GM19025 (cell line): ENCODE results near the gene UBE3B.
"Not testable (repeated sequence)": the region's sequence is repeated elsewhere in the genome, so short reads cannot be mapped to it uniquely, and the experiment has no call there.

Source experiments
- ATAC-seq: cut with Tn5 transposase; IDR thresholded peaks from one replicate; pipeline ENCODE4 v1.9.1; 2021; ENCODE audit warnings: mild to moderate bottlenecking, low read depth, moderate library complexity; ENCODE audit not compliant: unreplicated experiment

Gene UBE3B

GRCh38 chr12:109473526-109474270, 3.7 kb upstream of the UBE3B start:
- ATAC-seq = not testable (repeated sequence)

GRCh38 chr12:109475121-109475520, 2.3 kb upstream of the UBE3B start:
- ATAC-seq = no peak

- ATAC-seq = no peak
These were observed 1.2 kb upstream of the UBE3B start for GRCh38 chr12:109475993-109476806.

GRCh38 chr12:109476807-109477184, 638 bp upstream of the UBE3B start:
- ATAC-seq = no peak

- no peak for ATAC-seq
These were observed 505 bp downstream of the UBE3B start for GRCh38 chr12:109477963-109478315.

GRCh38 chr12:109479761-109480160, 2.3 kb downstream of the UBE3B start:
- ATAC-seq = no peak

GRCh38 chr12:109480356-109480755, 2.9 kb downstream of the UBE3B start:
- ATAC-seq = no peak

- ATAC-seq = no peak
These were observed 4.4 kb downstream of the UBE3B start for GRCh38 chr12:109481863-109482262.

GRCh38 chr12:109482491-109482890, 5.1 kb downstream of the UBE3B start:
- no peak for ATAC-seq

- ATAC-seq = no peak
These were observed 5.5 kb downstream of the UBE3B start for GRCh38 chr12:109482894-109483293.

GRCh38 chr12:109483346-109483745, 5.9 kb downstream of the UBE3B start:
- no peak for ATAC-seq

GRCh38 chr12:109485201-109485600, 7.8 kb downstream of the UBE3B start:
- ATAC-seq = no peak

GRCh38 chr12:109487181-109488050, 10.0 kb downstream of the UBE3B start:
- no peak for ATAC-seq

- ATAC-seq = no peak
These were observed 10.7 kb downstream of the UBE3B start for GRCh38 chr12:109488051-109488665.

GRCh38 chr12:109489016-109489954, 11.9 kb downstream of the UBE3B start:
- no peak for ATAC-seq

GRCh38 chr12:109489955-109490565, 12.6 kb downstream of the UBE3B start:
- ATAC-seq = no peak

GRCh38 chr12:109491671-109492070, 14.2 kb downstream of the UBE3B start:
- no peak for ATAC-seq

GRCh38 chr12:109492371-109492770, 14.9 kb downstream of the UBE3B start:
- ATAC-seq = no peak

- no peak for ATAC-seq
These were observed 15.7 kb downstream of the UBE3B start for GRCh38 chr12:109493090-109493489.
